A673 (cell line): ENCODE measurements around the gene APC2.

Source experiments
- CTCF ChIP-seq: fragments of 300-800, 200-600 bp; sonication (generic); conservative IDR thresholded peaks from 2 replicates; pipeline ENCODE4 v1.5.1; 2017; ENCODE audit warnings: low read depth, mild to moderate bottlenecking, antibody characterized with exemption, low read length, moderate library complexity, mixed read lengths
- EZH2 ChIP-seq: fragments of 200-600 bp; sonication (generic); IDR thresholded peaks from 2 replicates; pipeline ENCODE4 v1.6.1; 2017; ENCODE audit warnings: borderline replicate concordance, low read depth, mild to moderate bottlenecking, mixed read lengths, antibody characterized with exemption, low read length; ENCODE audit not compliant: poor library complexity, severe bottlenecking

DNA sequence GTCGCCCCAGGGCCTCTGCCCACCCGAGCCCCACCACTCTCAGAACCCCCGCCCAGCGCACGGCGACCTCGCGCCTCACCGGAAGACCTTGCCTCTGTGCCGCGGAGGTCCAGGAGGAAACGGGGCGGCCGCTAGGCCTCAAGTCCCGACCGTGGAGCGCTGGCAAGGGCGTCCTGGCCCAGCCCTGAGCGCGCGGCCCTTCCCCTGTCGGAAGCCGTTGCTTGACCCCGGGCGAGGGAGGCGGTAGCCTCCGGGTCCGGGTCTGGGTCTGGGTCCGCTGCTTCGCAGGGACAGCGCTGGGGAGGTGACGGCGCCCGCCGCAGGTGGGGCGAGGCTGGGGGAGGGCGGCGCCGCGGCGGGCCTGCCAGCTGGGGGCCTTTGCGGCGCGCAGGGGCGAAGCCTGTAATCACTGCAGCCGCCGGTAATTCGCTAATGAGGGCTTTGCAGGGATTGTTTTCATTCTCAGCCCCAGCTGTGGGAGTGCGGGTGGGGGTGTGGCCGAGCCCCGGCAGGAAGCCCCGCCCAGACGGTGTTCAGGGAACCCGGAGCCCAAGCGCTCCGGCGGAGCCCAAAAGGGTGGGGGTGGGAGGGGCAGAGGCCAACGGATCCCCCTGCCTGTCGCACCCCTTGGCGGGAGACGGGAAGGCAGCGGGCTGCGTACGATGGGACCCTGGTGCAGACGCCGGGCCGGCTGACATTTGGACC is 20.5 kb downstream of the APC2 start:
- TF ChIP-seq CTCF: no peak
- peak; percentile 11 for TF ChIP-seq EZH2
